ENCODE results near the gene SGSM1.
"Not testable (repeated sequence)": the region's sequence is repeated elsewhere in the genome, so short reads cannot be mapped to it uniquely, and the experiment has no call there.

Gene SGSM1

DNA sequence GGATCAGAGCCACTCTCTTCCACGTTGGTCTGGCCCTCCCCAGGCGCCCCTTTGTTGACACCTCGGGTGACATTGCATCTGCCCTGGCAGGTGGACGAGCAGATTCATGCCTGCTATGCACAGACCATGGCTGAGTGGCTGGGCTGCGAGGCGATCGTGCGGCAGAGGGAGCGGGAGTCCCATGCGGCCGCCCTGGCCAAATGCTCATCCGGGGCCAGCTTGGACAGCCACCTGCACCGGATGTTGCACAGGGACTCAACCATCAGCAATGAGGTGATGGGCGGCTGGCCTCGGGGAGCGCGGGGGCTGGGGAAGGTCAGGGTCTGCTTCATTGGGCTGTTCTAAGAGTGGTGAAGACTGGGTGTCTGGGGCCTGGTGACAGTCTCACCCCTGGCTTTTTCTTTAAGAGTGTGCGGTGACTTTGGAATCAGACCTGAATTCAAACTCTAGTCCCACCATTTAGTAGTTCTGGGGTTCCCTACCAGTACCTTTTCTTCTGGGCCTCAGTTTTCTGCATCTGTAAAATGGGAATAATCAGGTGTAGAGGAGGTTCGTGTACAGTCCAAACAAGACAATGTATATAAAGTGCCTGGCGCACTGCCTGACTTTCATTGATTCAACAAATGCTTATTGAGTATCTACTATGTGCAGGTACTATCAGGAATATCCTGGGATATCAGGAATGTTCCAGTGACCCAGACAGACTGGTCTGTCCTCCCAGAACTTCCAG, 87.5 kb downstream of the SGSM1 start:
- TF ChIP-seq, protein P1, sequence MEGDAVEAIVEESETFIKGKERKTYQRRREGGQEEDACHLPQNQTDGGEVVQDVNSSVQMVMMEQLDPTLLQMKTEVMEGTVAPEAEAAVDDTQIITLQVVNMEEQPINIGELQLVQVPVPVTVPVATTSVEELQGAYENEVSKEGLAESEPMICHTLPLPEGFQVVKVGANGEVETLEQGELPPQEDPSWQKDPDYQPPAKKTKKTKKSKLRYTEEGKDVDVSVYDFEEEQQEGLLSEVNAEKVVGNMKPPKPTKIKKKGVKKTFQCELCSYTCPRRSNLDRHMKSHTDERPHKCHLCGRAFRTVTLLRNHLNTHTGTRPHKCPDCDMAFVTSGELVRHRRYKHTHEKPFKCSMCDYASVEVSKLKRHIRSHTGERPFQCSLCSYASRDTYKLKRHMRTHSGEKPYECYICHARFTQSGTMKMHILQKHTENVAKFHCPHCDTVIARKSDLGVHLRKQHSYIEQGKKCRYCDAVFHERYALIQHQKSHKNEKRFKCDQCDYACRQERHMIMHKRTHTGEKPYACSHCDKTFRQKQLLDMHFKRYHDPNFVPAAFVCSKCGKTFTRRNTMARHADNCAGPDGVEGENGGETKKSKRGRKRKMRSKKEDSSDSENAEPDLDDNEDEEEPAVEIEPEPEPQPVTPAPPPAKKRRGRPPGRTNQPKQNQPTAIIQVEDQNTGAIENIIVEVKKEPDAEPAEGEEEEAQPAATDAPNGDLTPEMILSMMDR (IDR thresholded peaks at IDR 0.05; ENCODE audit: poor library complexity, severe bottlenecking), result no peak
- Histone ChIP-seq H3K27ac (ENCODE audit: poor library complexity, severe bottlenecking) (peak overlapping the region; percentile 89), H3K9me3 (ENCODE audit: severe bottlenecking) (no peaks in the 10 kb centered on the region), H3K4me3 (ENCODE audit: severe bottlenecking) (no peak overlapping the region), H3K27me3 (ENCODE audit: insufficient read depth, poor library complexity, severe bottlenecking) (no peaks in the 10 kb centered on the region), H3K36me3 (ENCODE audit: low read depth) (no peaks in the 10 kb centered on the region), H3K4me1 (ENCODE audit: insufficient read depth, poor library complexity, severe bottlenecking) (peaks cover 15% of the 10 kb centered on the region)
- ATAC-seq (ENCODE audit: low read depth) (no peak), DNase-seq (ENCODE audit: low spot score) (no peak)

DNA sequence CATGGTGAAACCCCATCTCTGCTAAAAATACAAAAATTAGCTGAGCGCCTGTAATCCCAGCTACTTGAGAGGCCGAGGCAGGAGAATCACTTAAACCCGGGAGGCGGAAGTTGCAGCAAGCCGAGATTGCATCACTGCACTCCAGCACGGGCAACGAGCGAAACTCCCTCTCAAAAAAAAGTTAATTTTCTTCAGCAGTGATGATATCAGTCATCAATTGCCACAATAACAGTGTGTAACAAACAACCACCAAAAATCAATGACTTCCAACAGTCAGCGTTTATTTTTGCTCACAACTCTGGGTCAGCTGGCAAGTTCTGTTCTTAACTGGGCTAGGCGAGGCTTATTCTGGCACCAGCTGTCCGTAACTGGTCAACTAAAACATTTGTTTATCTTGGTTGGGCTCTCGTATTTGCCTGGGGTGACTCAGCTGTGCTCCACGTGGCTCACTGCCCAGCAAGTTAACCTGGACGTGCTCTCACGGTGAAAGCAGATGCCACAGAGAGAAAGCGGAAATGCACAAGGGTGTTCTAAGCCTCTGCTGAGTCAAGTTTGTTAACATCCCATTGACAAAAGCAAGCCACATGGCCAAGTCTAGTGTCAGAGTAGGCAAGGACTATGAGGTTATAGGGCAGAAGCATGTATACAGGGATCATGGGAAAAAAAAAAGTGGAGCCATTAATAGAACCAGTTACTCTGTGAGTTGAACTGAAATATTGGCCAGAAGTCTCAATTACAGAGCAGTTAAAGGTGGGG, 88.4 kb downstream of the SGSM1 start:
- peak overlapping the region; percentile 89 for H3K27ac ChIP-seq (ENCODE audit: poor library complexity, severe bottlenecking)
- H3K4me3 ChIP-seq (ENCODE audit: severe bottlenecking), result no peak overlapping the region
- ATAC-seq (ENCODE audit: low read depth), result peak; percentile 95
- peak; percentile 91 for DNase-seq (ENCODE audit: low spot score)
- peaks cover 15% of the 10 kb centered on the region for H3K4me1 ChIP-seq (ENCODE audit: insufficient read depth, poor library complexity, severe bottlenecking)
- TF ChIP-seq, protein P1 (IDR thresholded peaks at IDR 0.05; ENCODE audit: poor library complexity, severe bottlenecking), result no peak
- H3K27me3 ChIP-seq (ENCODE audit: insufficient read depth, poor library complexity, severe bottlenecking), result no peaks in the 10 kb centered on the region
- H3K36me3 ChIP-seq (ENCODE audit: low read depth), result no peaks in the 10 kb centered on the region
- no peaks in the 10 kb centered on the region for H3K9me3 ChIP-seq (ENCODE audit: severe bottlenecking)

DNA sequence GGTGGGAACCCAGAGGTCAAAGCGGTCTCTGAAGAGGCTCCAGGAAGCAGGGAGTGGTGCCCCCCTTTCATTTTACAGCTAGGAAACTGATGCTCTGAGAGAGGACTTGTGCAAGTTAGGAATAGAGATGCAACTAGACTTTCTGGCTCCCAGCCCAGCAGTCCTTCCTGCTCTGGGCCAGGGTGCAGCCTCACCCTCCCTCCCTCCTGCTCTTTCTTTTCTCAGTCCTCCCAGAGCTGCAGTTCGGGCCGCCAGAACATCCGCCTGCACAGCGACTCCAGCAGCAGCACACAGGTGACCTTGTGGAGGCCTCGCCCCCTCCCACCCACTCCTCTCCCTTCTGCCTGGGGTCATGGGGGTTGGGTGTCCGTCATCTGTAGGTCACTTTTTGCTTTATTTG, 89.0 kb downstream of the SGSM1 start:
- peak; percentile 76 for DNase-seq (ENCODE audit: low spot score)
- peaks cover 15% of the 10 kb centered on the region for H3K4me1 ChIP-seq (ENCODE audit: insufficient read depth, poor library complexity, severe bottlenecking)
- H3K4me3 ChIP-seq (ENCODE audit: severe bottlenecking), result no peak overlapping the region
- peak; percentile 72 for ATAC-seq (ENCODE audit: low read depth)
- no peaks in the 10 kb centered on the region for H3K27me3 ChIP-seq (ENCODE audit: insufficient read depth, poor library complexity, severe bottlenecking)
- no peaks in the 10 kb centered on the region for H3K36me3 ChIP-seq (ENCODE audit: low read depth)
- TF ChIP-seq, protein P1 (IDR thresholded peaks at IDR 0.05; ENCODE audit: poor library complexity, severe bottlenecking), result no peak
- peak overlapping the region; percentile 89 for H3K27ac ChIP-seq (ENCODE audit: poor library complexity, severe bottlenecking)
- H3K9me3 ChIP-seq (ENCODE audit: severe bottlenecking), result no peaks in the 10 kb centered on the region

DNA sequence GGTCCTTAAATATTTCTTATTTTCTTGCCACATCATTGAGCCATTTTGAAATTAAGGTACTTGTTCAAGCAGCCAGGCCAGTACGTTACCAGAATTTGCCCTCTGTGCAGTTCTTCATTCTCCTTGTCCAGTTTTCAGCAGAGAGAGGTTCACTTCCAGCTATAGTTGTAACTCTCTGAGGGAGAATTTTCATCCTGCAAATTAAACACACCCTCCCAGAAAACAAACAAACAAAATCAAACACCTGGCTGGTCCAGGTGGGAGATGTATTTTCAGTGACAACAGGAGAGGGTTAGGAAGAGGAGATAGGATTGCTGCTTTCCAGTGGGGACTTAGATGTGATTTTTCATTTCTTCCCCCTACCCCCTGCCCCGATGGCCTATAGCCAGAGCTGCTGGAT, 95.4 kb downstream of the SGSM1 start:
- no peaks in the 10 kb centered on the region for H3K27me3 ChIP-seq (ENCODE audit: insufficient read depth, poor library complexity, severe bottlenecking)
- H3K4me3 ChIP-seq (ENCODE audit: severe bottlenecking), result no peak overlapping the region
- ATAC-seq (ENCODE audit: low read depth) (no peak), DNase-seq (ENCODE audit: low spot score) (no peak)
- no peak overlapping the region for H3K27ac ChIP-seq (ENCODE audit: poor library complexity, severe bottlenecking)
- H3K36me3 ChIP-seq (ENCODE audit: low read depth), result no peaks in the 10 kb centered on the region
- peaks cover 5% of the 10 kb centered on the region for H3K9me3 ChIP-seq (ENCODE audit: severe bottlenecking)
- TF ChIP-seq, protein P1 (IDR thresholded peaks at IDR 0.05; ENCODE audit: poor library complexity, severe bottlenecking), result no peak
- no peaks in the 10 kb centered on the region for H3K4me1 ChIP-seq (ENCODE audit: insufficient read depth, poor library complexity, severe bottlenecking)

DNA sequence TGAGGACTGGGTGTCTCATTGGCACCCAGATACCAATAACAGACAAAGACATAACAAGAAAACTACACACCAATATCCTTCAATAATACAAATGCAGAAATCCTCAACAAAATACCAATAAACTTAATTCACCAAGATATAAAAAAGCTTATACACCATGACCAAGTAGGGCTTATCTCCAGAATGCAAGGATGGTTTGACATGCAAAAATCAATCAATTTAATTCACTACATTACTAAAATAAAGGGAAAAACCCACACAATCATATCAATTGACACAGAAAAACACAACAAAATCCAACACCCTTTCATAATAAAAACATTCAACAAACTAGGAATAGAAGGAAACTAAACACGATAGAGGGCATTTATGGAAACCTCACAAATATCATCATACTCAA, 99.9 kb downstream of the SGSM1 start:
- Histone ChIP-seq H3K27ac (ENCODE audit: poor library complexity, severe bottlenecking) (no peak overlapping the region), H3K4me1 (ENCODE audit: insufficient read depth, poor library complexity, severe bottlenecking) (no peaks in the 10 kb centered on the region), H3K9me3 (ENCODE audit: severe bottlenecking) (peaks cover 6% of the 10 kb centered on the region), H3K36me3 (ENCODE audit: low read depth) (no peaks in the 10 kb centered on the region), H3K4me3 (ENCODE audit: severe bottlenecking) (no peak overlapping the region), H3K27me3 (ENCODE audit: insufficient read depth, poor library complexity, severe bottlenecking) (no peaks in the 10 kb centered on the region)
- TF ChIP-seq, protein P1 (IDR thresholded peaks at IDR 0.05; ENCODE audit: poor library complexity, severe bottlenecking), result no peak
- no peak for ATAC-seq (ENCODE audit: low read depth)
- DNase-seq (ENCODE audit: low spot score), result no peak

DNA sequence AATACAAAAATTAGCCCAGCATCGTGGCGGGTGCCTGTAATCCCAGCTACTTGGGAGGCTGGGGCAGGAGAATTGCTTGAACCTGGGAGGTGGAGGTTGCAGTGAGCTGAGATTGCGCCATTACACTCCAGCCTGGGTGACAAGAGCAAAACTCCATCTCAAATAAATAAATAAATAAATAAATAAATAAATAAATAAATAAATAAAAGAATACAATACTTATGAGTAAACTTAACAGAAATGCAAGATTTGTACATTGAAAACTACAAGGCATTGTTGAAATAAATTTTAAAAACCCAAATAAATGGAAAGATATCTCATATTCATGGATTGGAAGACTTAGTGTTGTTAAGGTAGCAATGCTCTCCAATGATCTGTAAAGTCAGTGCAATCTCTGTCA, 101.1 kb downstream of the SGSM1 start:
- H3K27ac ChIP-seq (ENCODE audit: poor library complexity, severe bottlenecking); DNase-seq (ENCODE audit: low spot score); H3K27me3 ChIP-seq (ENCODE audit: insufficient read depth, poor library complexity, severe bottlenecking); H3K4me1 ChIP-seq (ENCODE audit: insufficient read depth, poor library complexity, severe bottlenecking); H3K4me3 ChIP-seq (ENCODE audit: severe bottlenecking); H3K36me3 ChIP-seq (ENCODE audit: low read depth); H3K9me3 ChIP-seq (ENCODE audit: severe bottlenecking); ATAC-seq (ENCODE audit: low read depth): not testable (repeated sequence)
